GM12801 (cell line): Measurements from ENCODE around the gene NDUFB2.

Source experiments
- TF ChIP-seq, protein P1 (sequence below): IDR thresholded peaks from one replicate; pipeline ENCODE4 v1.5.1; 2011; ENCODE audit warnings: control low read depth; ENCODE audit not compliant: insufficient read length; ENCODE audit errors: extremely low read depth

Gene NDUFB2

GRCh38 chr7:140744005-140744404 is 47.5 kb downstream of the NDUFB2 start:
- TF ChIP-seq, protein P1, sequence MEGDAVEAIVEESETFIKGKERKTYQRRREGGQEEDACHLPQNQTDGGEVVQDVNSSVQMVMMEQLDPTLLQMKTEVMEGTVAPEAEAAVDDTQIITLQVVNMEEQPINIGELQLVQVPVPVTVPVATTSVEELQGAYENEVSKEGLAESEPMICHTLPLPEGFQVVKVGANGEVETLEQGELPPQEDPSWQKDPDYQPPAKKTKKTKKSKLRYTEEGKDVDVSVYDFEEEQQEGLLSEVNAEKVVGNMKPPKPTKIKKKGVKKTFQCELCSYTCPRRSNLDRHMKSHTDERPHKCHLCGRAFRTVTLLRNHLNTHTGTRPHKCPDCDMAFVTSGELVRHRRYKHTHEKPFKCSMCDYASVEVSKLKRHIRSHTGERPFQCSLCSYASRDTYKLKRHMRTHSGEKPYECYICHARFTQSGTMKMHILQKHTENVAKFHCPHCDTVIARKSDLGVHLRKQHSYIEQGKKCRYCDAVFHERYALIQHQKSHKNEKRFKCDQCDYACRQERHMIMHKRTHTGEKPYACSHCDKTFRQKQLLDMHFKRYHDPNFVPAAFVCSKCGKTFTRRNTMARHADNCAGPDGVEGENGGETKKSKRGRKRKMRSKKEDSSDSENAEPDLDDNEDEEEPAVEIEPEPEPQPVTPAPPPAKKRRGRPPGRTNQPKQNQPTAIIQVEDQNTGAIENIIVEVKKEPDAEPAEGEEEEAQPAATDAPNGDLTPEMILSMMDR = no peak

DNA sequence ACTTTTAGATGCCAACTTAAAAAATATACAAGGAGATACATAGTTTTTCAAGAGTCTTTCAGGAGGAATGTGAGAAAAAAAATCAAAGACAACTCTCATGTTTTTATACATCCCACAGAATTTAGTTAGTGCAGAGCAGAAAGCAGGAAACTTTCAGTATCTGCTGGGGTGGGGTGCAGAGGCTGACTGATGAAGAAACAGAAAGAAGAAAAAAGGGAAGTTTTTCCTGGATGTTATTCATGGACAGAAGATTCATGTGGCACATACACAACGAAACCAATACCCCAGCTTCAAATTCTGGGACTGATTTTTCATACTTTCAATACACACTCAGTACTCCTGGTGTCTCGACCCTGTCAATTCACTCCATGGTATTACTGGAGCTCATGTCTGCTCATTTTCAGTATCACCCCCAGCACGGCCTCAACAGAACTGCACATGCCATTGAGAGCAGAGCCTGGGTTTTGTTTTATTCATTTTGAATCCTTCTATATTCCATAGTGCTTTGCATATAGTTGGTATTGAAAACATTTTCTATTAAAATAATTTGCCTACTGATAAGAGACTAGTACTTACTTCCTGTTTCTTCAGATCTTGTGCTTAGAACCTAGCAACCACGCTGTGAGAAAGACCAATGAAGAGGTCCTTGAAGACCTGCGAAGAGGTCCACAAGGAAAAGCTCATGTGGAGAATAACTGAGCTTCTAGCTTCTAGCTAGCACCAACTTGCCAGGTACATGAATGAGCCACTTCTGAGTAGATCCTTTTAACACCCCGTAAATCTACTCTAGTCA is 49.0 kb downstream of the NDUFB2 start:
- TF ChIP-seq, protein P1 = no peak

- TF ChIP-seq, protein P1 = no peak
Measured at GRCh38 chr7:140746751-140747150, 50.2 kb downstream of the NDUFB2 start.

DNA sequence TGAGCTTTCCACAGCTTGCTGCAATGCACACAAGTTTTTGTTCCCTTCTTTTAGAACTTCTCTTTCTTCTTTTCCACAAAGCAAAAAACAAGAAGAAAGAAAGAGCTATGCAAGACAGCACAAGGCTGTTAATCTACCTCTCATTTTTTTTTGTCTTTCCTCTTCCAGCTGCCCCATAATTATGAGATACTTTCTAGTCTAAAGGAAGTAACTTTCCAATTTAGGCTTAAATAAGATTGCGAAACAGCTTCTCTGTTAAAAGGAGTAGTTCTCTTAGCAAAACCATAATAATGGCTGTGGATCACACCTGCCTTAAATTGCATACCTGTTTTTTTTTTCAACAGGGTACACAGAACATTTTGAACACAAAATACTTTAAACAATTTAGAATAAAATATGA is 56.0 kb downstream of the NDUFB2 start:
- TF ChIP-seq, protein P1 = no peak

- TF ChIP-seq, protein P1 = no peak
Measured at GRCh38 chr7:140754506-140754905, 58.0 kb downstream of the NDUFB2 start.
